Measurements from ENCODE around the gene KAT6B.

Gene KAT6B

GRCh38 chr10:75033399-75034130, 207.2 kb downstream of the KAT6B start:
- Histone ChIP-seq H2BK120ac (ENCODE audit: low read depth, low read length) (no peak overlapping the region), H3K27me3 (ENCODE audit: control insufficient read depth in 3 of 3, insufficient read depth in 3 of 3, low read depth in 1 of 3, low read length in 3 of 3) (no peaks in the 10 kb centered on the region), H3K79me1 (ENCODE audit: low read depth, low read length) (no peaks in the 10 kb centered on the region), H2BK5ac (ENCODE audit: low read length) (no peak overlapping the region), H3K9ac (ENCODE audit: low read depth, low read length, poor library complexity) (no peak overlapping the region), H3K14ac (ENCODE audit: low read length) (no peak overlapping the region), H2AFZ (ENCODE audit: low read length) (no peak overlapping the region), H3K18ac (ENCODE audit: low read length) (no peak overlapping the region), H3K4me3 (ENCODE audit: low read length in 2 of 2) (no peak overlapping the region), H3K9me3 (replicated peaks in 1 of 2; ENCODE audit: control insufficient read depth in 2 of 2, insufficient read depth in 1 of 2, low read depth in 1 of 2, low read length in 2 of 2) (no peaks in the 10 kb centered on the region), H2BK15ac (ENCODE audit: low read length) (no peak overlapping the region), H2AK5ac (ENCODE audit: low read depth, low read length) (no peak overlapping the region), H2BK12ac (ENCODE audit: low read length) (no peak overlapping the region), H3K36me3 (replicated peaks in 1 of 2; ENCODE audit: control insufficient read depth in 2 of 2, insufficient read depth in 2 of 2, low read length in 2 of 2) (peaks cover 16 to 27% of the 10 kb centered on the region in 2 donors), H3K4me2 (ENCODE audit: insufficient read depth, low read length, poor library complexity, severe bottlenecking) (no peak overlapping the region), H3K27ac (replicated peaks; ENCODE audit: low read length) (no peak overlapping the region), H3K23ac (ENCODE audit: low read depth, low read length, poor library complexity) (no peak overlapping the region), H4K8ac (ENCODE audit: low read depth, low read length) (no peak overlapping the region), H3K4me1 (ENCODE audit: control insufficient read depth in 2 of 2, insufficient read depth in 1 of 2, low read depth in 1 of 2, low read length in 2 of 2) (no peaks in the 10 kb centered on the region), H3K4ac (ENCODE audit: low read length) (no peak overlapping the region), H4K91ac (ENCODE audit: low read depth, low read length, poor library complexity) (no peak overlapping the region)
- DNase-seq (ENCODE audit: low spot score): no peak
- WGBS, 2 donors (ENCODE audit: extremely low coverage in 2 of 2, insufficient read length in 2 of 2, insufficient replicate concordance in 1 of 2): no CpG with 5 or more reads among the region's 15 CpGs

- no peak overlapping the region for H3K18ac ChIP-seq (ENCODE audit: low read length)
- no peak overlapping the region for H3K4me3 ChIP-seq (ENCODE audit: low read length in 2 of 2)
Observed at GRCh38 chr10:75034131-75034512, 207.7 kb downstream of the KAT6B start.

GRCh38 chr10:75034714-75035258, 208.4 kb downstream of the KAT6B start:
- Histone ChIP-seq H3K27ac (replicated peaks; ENCODE audit: low read length) (no peak overlapping the region), H2BK15ac (ENCODE audit: low read length) (no peak overlapping the region), H3K4me3 (ENCODE audit: low read length in 2 of 2) (no peak overlapping the region), H3K9ac (ENCODE audit: low read depth, low read length, poor library complexity) (no peak overlapping the region), H2BK120ac (ENCODE audit: low read depth, low read length) (no peak overlapping the region), H3K79me1 (ENCODE audit: low read depth, low read length) (no peaks in the 10 kb centered on the region), H2AK5ac (ENCODE audit: low read depth, low read length) (no peak overlapping the region), H4K8ac (ENCODE audit: low read depth, low read length) (no peak overlapping the region), H3K4me1 (ENCODE audit: control insufficient read depth in 2 of 2, insufficient read depth in 1 of 2, low read depth in 1 of 2, low read length in 2 of 2) (no peaks in the 10 kb centered on the region), H3K36me3 (replicated peaks in 1 of 2; ENCODE audit: control insufficient read depth in 2 of 2, insufficient read depth in 2 of 2, low read length in 2 of 2) (peaks cover 14 to 15% of the 10 kb centered on the region in 2 donors), H2BK5ac (ENCODE audit: low read length) (no peak overlapping the region), H3K4me2 (ENCODE audit: insufficient read depth, low read length, poor library complexity, severe bottlenecking) (no peak overlapping the region), H4K91ac (ENCODE audit: low read depth, low read length, poor library complexity) (no peak overlapping the region), H3K18ac (ENCODE audit: low read length) (no peak overlapping the region), H2AFZ (ENCODE audit: low read length) (no peak overlapping the region), H3K9me3 (replicated peaks in 1 of 2; ENCODE audit: control insufficient read depth in 2 of 2, insufficient read depth in 1 of 2, low read depth in 1 of 2, low read length in 2 of 2) (no peaks in the 10 kb centered on the region), H3K4ac (ENCODE audit: low read length) (no peak overlapping the region), H2BK12ac (ENCODE audit: low read length) (no peak overlapping the region), H3K27me3 (ENCODE audit: control insufficient read depth in 3 of 3, insufficient read depth in 3 of 3, low read depth in 1 of 3, low read length in 3 of 3) (no peaks in the 10 kb centered on the region), H3K23ac (ENCODE audit: low read depth, low read length, poor library complexity) (no peak overlapping the region), H3K14ac (ENCODE audit: low read length) (no peak overlapping the region)
- DNase-seq (ENCODE audit: low spot score): no peak
- no CpG with 5 or more reads among the region's 14 CpGs for WGBS, 2 donors (ENCODE audit: extremely low coverage in 2 of 2, insufficient read length in 2 of 2, insufficient replicate concordance in 1 of 2)

More at GRCh38 chr10:75034131-75034512, 207.7 kb downstream of the KAT6B start:
- Histone ChIP-seq H3K36me3 (replicated peaks in 1 of 2; ENCODE audit: control insufficient read depth in 2 of 2, insufficient read depth in 2 of 2, low read length in 2 of 2) (peaks cover 16 to 22% of the 10 kb centered on the region in 2 donors), H3K14ac (ENCODE audit: low read length) (no peak overlapping the region), H2BK12ac (ENCODE audit: low read length) (no peak overlapping the region), H4K91ac (ENCODE audit: low read depth, low read length, poor library complexity) (no peak overlapping the region), H3K27ac (replicated peaks; ENCODE audit: low read length) (no peak overlapping the region), H3K23ac (ENCODE audit: low read depth, low read length, poor library complexity) (no peak overlapping the region), H3K27me3 (ENCODE audit: control insufficient read depth in 3 of 3, insufficient read depth in 3 of 3, low read depth in 1 of 3, low read length in 3 of 3) (no peaks in the 10 kb centered on the region), H3K9ac (ENCODE audit: low read depth, low read length, poor library complexity) (no peak overlapping the region), H3K9me3 (replicated peaks in 1 of 2; ENCODE audit: control insufficient read depth in 2 of 2, insufficient read depth in 1 of 2, low read depth in 1 of 2, low read length in 2 of 2) (no peaks in the 10 kb centered on the region), H2AK5ac (ENCODE audit: low read depth, low read length) (no peak overlapping the region), H3K4me2 (ENCODE audit: insufficient read depth, low read length, poor library complexity, severe bottlenecking) (no peak overlapping the region), H2BK120ac (ENCODE audit: low read depth, low read length) (no peak overlapping the region), H2AFZ (ENCODE audit: low read length) (no peak overlapping the region), H3K4me1 (ENCODE audit: control insufficient read depth in 2 of 2, insufficient read depth in 1 of 2, low read depth in 1 of 2, low read length in 2 of 2) (no peaks in the 10 kb centered on the region), H3K4ac (ENCODE audit: low read length) (no peak overlapping the region), H2BK5ac (ENCODE audit: low read length) (no peak overlapping the region), H4K8ac (ENCODE audit: low read depth, low read length) (no peak overlapping the region), H3K79me1 (ENCODE audit: low read depth, low read length) (no peaks in the 10 kb centered on the region), H2BK15ac (ENCODE audit: low read length) (no peak overlapping the region)
- DNase-seq (ENCODE audit: low spot score): no peak
- no CpG with 5 or more reads among the region's 5 CpGs for WGBS, 2 donors (ENCODE audit: extremely low coverage in 2 of 2, insufficient read length in 2 of 2, insufficient replicate concordance in 1 of 2)

- no peak overlapping the region for H3K27ac ChIP-seq (replicated peaks; ENCODE audit: low read length)
- no peak overlapping the region for H2BK5ac ChIP-seq (ENCODE audit: low read length)
- no peak overlapping the region for H2AFZ ChIP-seq (ENCODE audit: low read length)
- H3K36me3 ChIP-seq (replicated peaks in 1 of 2; ENCODE audit: control insufficient read depth in 2 of 2, insufficient read depth in 2 of 2, low read length in 2 of 2): peaks cover 2% of the 10 kb centered on the region in 2 donors
- no peaks in the 10 kb centered on the region for H3K79me1 ChIP-seq (ENCODE audit: low read depth, low read length)
- peak overlapping the region; percentile 77 for H3K18ac ChIP-seq (ENCODE audit: low read length)
- H3K4me3 ChIP-seq (ENCODE audit: low read length in 2 of 2): no peak overlapping the region
- no peak overlapping the region for H2BK15ac ChIP-seq (ENCODE audit: low read length)
- no peak overlapping the region for H3K9ac ChIP-seq (ENCODE audit: low read depth, low read length, poor library complexity)
- H3K14ac ChIP-seq (ENCODE audit: low read length): no peak overlapping the region
- no peak overlapping the region for H2BK12ac ChIP-seq (ENCODE audit: low read length)
- H3K4me2 ChIP-seq (ENCODE audit: insufficient read depth, low read length, poor library complexity, severe bottlenecking): no peak overlapping the region
- no peak overlapping the region for H3K23ac ChIP-seq (ENCODE audit: low read depth, low read length, poor library complexity)
- H4K8ac ChIP-seq (ENCODE audit: low read depth, low read length): no peak overlapping the region
- H3K9me3 ChIP-seq (replicated peaks in 1 of 2; ENCODE audit: control insufficient read depth in 2 of 2, insufficient read depth in 1 of 2, low read depth in 1 of 2, low read length in 2 of 2): no peaks in the 10 kb centered on the region
- no peak overlapping the region for H3K4ac ChIP-seq (ENCODE audit: low read length)
- no peak overlapping the region for H2AK5ac ChIP-seq (ENCODE audit: low read depth, low read length)
- WGBS, 2 donors (ENCODE audit: extremely low coverage in 2 of 2, insufficient read length in 2 of 2, insufficient replicate concordance in 1 of 2): no CpG with 5 or more reads among the region's 10 CpGs
- no peak overlapping the region for H4K91ac ChIP-seq (ENCODE audit: low read depth, low read length, poor library complexity)
- H3K27me3 ChIP-seq (ENCODE audit: control insufficient read depth in 3 of 3, insufficient read depth in 3 of 3, low read depth in 1 of 3, low read length in 3 of 3): no peaks in the 10 kb centered on the region
- DNase-seq (ENCODE audit: low spot score): no peak
- no peak overlapping the region for H2BK120ac ChIP-seq (ENCODE audit: low read depth, low read length)
- H3K4me1 ChIP-seq (ENCODE audit: control insufficient read depth in 2 of 2, insufficient read depth in 1 of 2, low read depth in 1 of 2, low read length in 2 of 2): peaks cover 0 to 5% of the 10 kb centered on the region in 2 donors
Observed at GRCh38 chr10:75035975-75036708, 209.7 kb downstream of the KAT6B start.
